Aorta (tissue), 5 donors: ENCODE measurements around the gene KCNT2. TPM values are rescaled to one million over a fixed set of nuclear protein-coding genes. Genes with fewer than 3 reads are reported as not detected.

Experiments used
- ATAC-seq: fragments of 200-7000 bp; cut with Tn5 transposase; one replicate; pipeline ENCODE4 v1.9.1; 2022; ENCODE audit warnings: moderate library complexity; ENCODE audit not compliant: low FRiP score
- DNase-seq, 2 donors: peaks; one replicate each; pipeline ENCODE4 v3.0.0-alpha.2; 2020
- H3K27ac ChIP-seq, 2 donors: one replicate each; pipeline ENCODE4 v1.5.1; 2013; ENCODE audit warnings: low read length in 2 of 2, mild to moderate bottlenecking in 2 of 2, moderate library complexity in 2 of 2, control low read depth in 1 of 2, inconsistent platforms in 1 of 2, low read depth in 1 of 2
- H3K27me3 ChIP-seq, 2 donors: one replicate each; pipeline ENCODE4 v1.6.1; 2013; ENCODE audit warnings: control low read depth in 1 of 2, low read length in 1 of 2, mild to moderate bottlenecking in 1 of 2, moderate library complexity in 1 of 2; ENCODE audit not compliant: insufficient read depth in 2 of 2, control insufficient read depth in 1 of 2
- H3K36me3 ChIP-seq, 2 donors: one replicate each; pipeline ENCODE4 v1.6.1; 2013; ENCODE audit warnings: control low read depth in 1 of 2, low read length in 1 of 2, mild to moderate bottlenecking in 1 of 2; ENCODE audit not compliant: insufficient read depth in 2 of 2, control insufficient read depth in 1 of 2
- H3K4me1 ChIP-seq, 2 donors: one replicate each; pipeline ENCODE4 v1.6.1; 2013; ENCODE audit warnings: low read length in 2 of 2, control low read depth in 1 of 2, mild to moderate bottlenecking in 1 of 2, moderate library complexity in 1 of 2; ENCODE audit not compliant: insufficient read depth in 2 of 2, control insufficient read depth in 1 of 2
- H3K4me3 ChIP-seq, 2 donors: one replicate each; pipeline ENCODE4 v1.5.1; 2013; ENCODE audit warnings: low read length in 2 of 2, control low read depth in 1 of 2, mild to moderate bottlenecking in 1 of 2
- H3K9me3 ChIP-seq: one replicate; pipeline ENCODE4 v1.6.1; 2013; ENCODE audit warnings: mild to moderate bottlenecking, low read length; ENCODE audit not compliant: control insufficient read depth
- WGBS, 2 donors: extraction: QIAGEN DNeasy Blood & Tissue Kit; methylation state at CpG; one replicate each; pipeline ENCODE4 v1.1.7; 2013; 5-methylcytosine and 5-hydroxymethylcytosine counted together
- intact Hi-C, 2 donors: fragments of 100-400 bp; cut with DNase I; formaldehyde crosslinking; loops; one replicate each; pipeline versions ENCODE4 v1.14.2 to v1.15.0; 2022
- polyA plus RNA-seq, 2 donors: library from polyadenylated mRNA; stranded (reverse); fragments of 200-250 nt; gene quantifications; one replicate each; pipeline ENCODE4 v1.2.3, GENCODE V29; 2013
- total RNA-seq, 2 donors: library from RNA; stranded (reverse); fragmentation: NEBNext Ultra II Directional; extraction: Animal tissue kit (Norgen Biotek cat#: 25700); gene quantifications; one replicate each; pipeline ENCODE4 v1.2.1, GENCODE V29; 2021
- donor health status: healthy with polysubstance abuse.
- donor health status: Bipolar disorder and iron deficiency.
- donor health status: DM: no; HTN: no; CAD: no.
- donor health status: DM: no; HTN: no; CAD: no.
- donor health status: DM: yes; HTN: yes; CAD: no.

Gene KCNT2
- total and polyA plus RNA-seq, 4 donors: 3.0 to 23.3 (median 16.3) TPM

GRCh38 chr1:196400478-196401451 is 207.5 kb downstream of the KCNT2 start:
- intact Hi-C loops: no loop called here
- DNase-seq (peak in 1 of 2 donors; percentile 53), ATAC-seq (peak; percentile 77)
- no peaks in the 10 kb centered on the region for H3K9me3 ChIP-seq
- H3K36me3 ChIP-seq: no peaks in the 10 kb centered on the region
- H3K4me3 ChIP-seq: no peak overlapping the region
- no peaks in the 10 kb centered on the region for H3K4me1 ChIP-seq
- no peak overlapping the region for H3K27ac ChIP-seq
- WGBS, 2 donors: 75 to 88% methylated on average over 7 of the region's 7 CpGs
- no peaks in the 10 kb centered on the region for H3K27me3 ChIP-seq

- no peaks in the 10 kb centered on the region for H3K9me3 ChIP-seq
- no peaks in the 10 kb centered on the region for H3K4me1 ChIP-seq
- no peak for ATAC-seq
- no peaks in the 10 kb centered on the region for H3K27me3 ChIP-seq
- no peak overlapping the region for H3K27ac ChIP-seq
- no peaks in the 10 kb centered on the region for H3K36me3 ChIP-seq
- intact Hi-C loops: no loop called here
- no peak for DNase-seq
- no peak overlapping the region for H3K4me3 ChIP-seq
- WGBS, 2 donors: 94 to 95% methylated on average over 2 of the region's 2 CpGs
Observed at GRCh38 chr1:196399713-196400112, 208.5 kb downstream of the KCNT2 start.

GRCh38 chr1:196393742-196394141 is 214.5 kb downstream of the KCNT2 start:
- intact Hi-C loops: no loop called here
- no peak overlapping the region for H3K4me3 ChIP-seq
- no peaks in the 10 kb centered on the region for H3K4me1 ChIP-seq
- DNase-seq: peak in 1 of 2 donors; percentile 40
- H3K27me3 ChIP-seq: no peaks in the 10 kb centered on the region
- ATAC-seq: no peak
- 26 to 32% methylated on average over 4 of the region's 4 CpGs for WGBS, 2 donors
- H3K9me3 ChIP-seq: no peaks in the 10 kb centered on the region
- H3K27ac ChIP-seq: no peak overlapping the region
- no peaks in the 10 kb centered on the region for H3K36me3 ChIP-seq

GRCh38 chr1:196393282-196393681 is 215.0 kb downstream of the KCNT2 start:
- no peak for ATAC-seq
- Histone ChIP-seq H3K27me3 (no peaks in the 10 kb centered on the region), H3K36me3 (no peaks in the 10 kb centered on the region), H3K27ac (no peak overlapping the region), H3K4me3 (no peak overlapping the region), H3K9me3 (no peaks in the 10 kb centered on the region), H3K4me1 (no peaks in the 10 kb centered on the region)
- 84 to 86% methylated on average over 2 of the region's 2 CpGs for WGBS, 2 donors
- intact Hi-C loops: no loop called here
- DNase-seq: no peak

- Histone ChIP-seq H3K27ac (no peak overlapping the region), H3K27me3 (peaks cover 0 to 1% of the 10 kb centered on the region in 2 donors), H3K36me3 (no peaks in the 10 kb centered on the region), H3K4me1 (no peaks in the 10 kb centered on the region), H3K9me3 (no peaks in the 10 kb centered on the region), H3K4me3 (no peak overlapping the region)
- intact Hi-C loops: no loop called here
- 24 to 26% methylated on average over 3 of the region's 3 CpGs for WGBS, 2 donors
- no peak for ATAC-seq
- DNase-seq: no peak
Observed at GRCh38 chr1:196387766-196388165, 220.5 kb downstream of the KCNT2 start.

GRCh38 chr1:196385109-196385508 is 223.1 kb downstream of the KCNT2 start:
- no peak for ATAC-seq

GRCh38 chr1:196382383-196382782 is 225.9 kb downstream of the KCNT2 start:
- peaks cover 0 to 1% of the 10 kb centered on the region in 2 donors for H3K27me3 ChIP-seq
- intact Hi-C loops: no loop called here
- H3K36me3 ChIP-seq: no peaks in the 10 kb centered on the region
- no peak overlapping the region for H3K4me3 ChIP-seq
- ATAC-seq (no peak), DNase-seq (no peak)
- no peaks in the 10 kb centered on the region for H3K4me1 ChIP-seq
- no peak overlapping the region for H3K27ac ChIP-seq
- H3K9me3 ChIP-seq: no peaks in the 10 kb centered on the region
- WGBS, 2 donors: 94 to 95% methylated on average over 6 of the region's 6 CpGs

More at GRCh38 chr1:196385109-196385508, 223.1 kb downstream of the KCNT2 start:
- H3K4me1 ChIP-seq: no peaks in the 10 kb centered on the region
- WGBS, 2 donors: 95 to 97% methylated on average over 4 of the region's 4 CpGs
- H3K27ac ChIP-seq: no peak overlapping the region
- intact Hi-C loops: no loop called here
- H3K36me3 ChIP-seq: no peaks in the 10 kb centered on the region
- no peak overlapping the region for H3K4me3 ChIP-seq
- DNase-seq: no peak
- peaks cover 0 to 1% of the 10 kb centered on the region in 2 donors for H3K27me3 ChIP-seq
- H3K9me3 ChIP-seq: no peaks in the 10 kb centered on the region

GRCh38 chr1:196381544-196381943 is 226.7 kb downstream of the KCNT2 start:
- no peaks in the 10 kb centered on the region for H3K36me3 ChIP-seq
- H3K4me1 ChIP-seq: no peaks in the 10 kb centered on the region
- H3K4me3 ChIP-seq: no peak overlapping the region
- no peaks in the 10 kb centered on the region for H3K9me3 ChIP-seq
- H3K27me3 ChIP-seq: peaks cover 0 to 1% of the 10 kb centered on the region in 2 donors
- DNase-seq (no peak), ATAC-seq (no peak)
- 93% methylated on average over 4 of the region's 4 CpGs for WGBS, 2 donors
- intact Hi-C loops: no loop called here
- no peak overlapping the region for H3K27ac ChIP-seq

GRCh38 chr1:196380316-196380715 is 227.9 kb downstream of the KCNT2 start:
- Histone ChIP-seq H3K36me3 (no peaks in the 10 kb centered on the region), H3K4me1 (no peaks in the 10 kb centered on the region), H3K27me3 (no peaks in the 10 kb centered on the region), H3K9me3 (no peaks in the 10 kb centered on the region), H3K4me3 (no peak overlapping the region), H3K27ac (no peak overlapping the region)
- 37 to 44% methylated on average over 1 of the region's 1 CpG for WGBS, 2 donors
- DNase-seq: no peak
- ATAC-seq: no peak
- intact Hi-C loops: no loop called here
